IMR-90 (cell line): Measurements from ENCODE around the gene RYR2. TPM values are rescaled to one million over a fixed set of nuclear protein-coding genes. Genes with fewer than 3 reads are reported as not detected.
"Not testable (repeated sequence)": the region's sequence is repeated elsewhere in the genome, so short reads cannot be mapped to it uniquely, and the experiment has no call there.

Source experiments
- ATAC-seq: fragments of 200-7000 bp; cut with Tn5 transposase; 2 replicates; pipeline ENCODE4 v1.9.1; 2020; ENCODE audit warnings: low read depth, mild to moderate bottlenecking, moderate library complexity
- BruUV-seq: library from RNA; stranded (reverse); fragments of 400-500 nt; replicated peaks from 2 replicates; lab custom pipeline; 2021; lab: Mats Ljungman, UMichigan
- CTCF ChIA-PET: fragments of 300-600 bp; formaldehyde crosslinking; extraction: SDS; loops from one replicate; lab custom pipeline; 2021; ENCODE audit warnings: antibody characterized with exemption; lab: Yijun Ruan, JAX
- POLR2A ChIA-PET: fragments of 300-600 bp; sonication (Branson Sonifier 250); formaldehyde crosslinking; loops from one replicate; lab custom pipeline; 2022; ENCODE audit warnings: antibody characterized with exemption; ENCODE audit not compliant: unreplicated experiment; lab: Charles Lee
- DNase-seq: peaks from one replicate; pipeline ENCODE4 v3.0.0; 2013
- H2AFZ ChIP-seq: replicated peaks from 2 replicates; pipeline ENCODE3; 2013; ENCODE audit warnings: low read length, mild to moderate bottlenecking; ENCODE audit not compliant: poor library complexity
- H2AK5ac ChIP-seq: 2 replicates; pipeline ENCODE4 v1.6.1; 2013; ENCODE audit warnings: low read depth, low read length, inconsistent platforms
- H2AK9ac ChIP-seq: replicated peaks from 2 replicates; pipeline ENCODE3; 2013; ENCODE audit warnings: mild to moderate bottlenecking, low read depth, low read length, moderate library complexity; ENCODE audit not compliant: poor library complexity
- H2BK120ac ChIP-seq: 2 replicates; pipeline ENCODE4 v1.6.1; 2013; ENCODE audit warnings: low read depth, low read length, inconsistent platforms
- H2BK15ac ChIP-seq: 3 replicates; pipeline ENCODE4 v1.6.1; 2013; ENCODE audit warnings: low read depth, low read length, inconsistent platforms
- H2BK20ac ChIP-seq: 2 replicates; pipeline ENCODE4 v1.6.1; 2013; ENCODE audit warnings: low read depth, mild to moderate bottlenecking, inconsistent platforms, low read length, moderate library complexity
- H2BK5ac ChIP-seq: 2 replicates; pipeline ENCODE4 v1.6.1; 2013; ENCODE audit warnings: mild to moderate bottlenecking, low read depth, low read length, inconsistent platforms; ENCODE audit not compliant: poor library complexity, severe bottlenecking
- H3K14ac ChIP-seq: replicated peaks from 2 replicates; pipeline ENCODE4 v1.6.1; 2013; ENCODE audit warnings: low read depth, low read length, inconsistent platforms
- H3K18ac ChIP-seq: 2 replicates; pipeline ENCODE4 v1.6.1; 2013; ENCODE audit warnings: low read depth, low read length, control low read depth
- H3K23ac ChIP-seq: 2 replicates; pipeline ENCODE4 v1.6.1; 2013; ENCODE audit warnings: low read depth, low read length, inconsistent platforms
- H3K27ac ChIP-seq: 2 replicates; pipeline ENCODE4 v1.5.1; 2013; ENCODE audit warnings: mild to moderate bottlenecking, control low read depth, low read length; ENCODE audit not compliant: insufficient read depth
- H3K27me3 ChIP-seq: 2 replicates; pipeline ENCODE4 v1.6.1; 2013; ENCODE audit warnings: low read length; ENCODE audit not compliant: control insufficient read depth, insufficient read depth
- H3K36me3 ChIP-seq: 2 replicates; pipeline ENCODE4 v1.6.1; 2013; ENCODE audit warnings: low read length, mixed read lengths; ENCODE audit not compliant: control insufficient read depth, insufficient read depth
- H3K4ac ChIP-seq: 2 replicates; pipeline ENCODE4 v1.6.1; 2013; ENCODE audit warnings: low read depth, low read length, inconsistent platforms
- H3K4me1 ChIP-seq: 2 replicates; pipeline ENCODE4 v1.6.1; 2013; ENCODE audit warnings: low read length, mixed read lengths; ENCODE audit not compliant: control insufficient read depth, insufficient read depth
- H3K4me2 ChIP-seq: 2 replicates; pipeline ENCODE4 v1.6.1; 2013; ENCODE audit warnings: low read depth, mild to moderate bottlenecking, control low read depth, low read length, moderate library complexity
- H3K4me3 ChIP-seq: 2 replicates; pipeline ENCODE4 v1.5.1; 2013; ENCODE audit warnings: low read depth, mild to moderate bottlenecking, control low read depth, low read length, moderate library complexity; ENCODE audit not compliant: insufficient read depth
- H3K56ac ChIP-seq: 2 replicates; pipeline ENCODE4 v1.6.1; 2013; ENCODE audit warnings: low read length, inconsistent platforms; ENCODE audit not compliant: insufficient read depth; ENCODE audit errors: extremely low read depth
- H3K79me1 ChIP-seq, 2 experiments: 2 replicates each; pipeline ENCODE4 v1.6.1; 2013; ENCODE audit warnings: low read length in 2 of 2, inconsistent platforms in 1 of 2, low read depth in 1 of 2
- H3K9ac ChIP-seq: 2 replicates; pipeline ENCODE4 v1.6.1; 2013; ENCODE audit warnings: low read depth, low read length, control low read depth
- H3K9me1 ChIP-seq: 2 replicates; pipeline ENCODE4 v1.6.1; 2013; ENCODE audit warnings: low read length, inconsistent platforms; ENCODE audit not compliant: insufficient read depth
- H3K9me3 ChIP-seq: 2 replicates; pipeline ENCODE4 v1.6.1; 2013; ENCODE audit warnings: low read length; ENCODE audit not compliant: control insufficient read depth, insufficient read depth
- H4K20me1 ChIP-seq: 2 replicates; pipeline ENCODE4 v1.6.1; 2013; ENCODE audit warnings: low read length, inconsistent platforms; ENCODE audit not compliant: insufficient read depth
- H4K5ac ChIP-seq: 2 replicates; pipeline ENCODE4 v1.6.1; 2013; ENCODE audit warnings: mild to moderate bottlenecking, low read depth, low read length, control low read depth
- H4K8ac ChIP-seq, 2 experiments: 2 replicates each; pipeline ENCODE4 v1.6.1; 2013; ENCODE audit warnings: low read depth in 2 of 2, low read length in 2 of 2, control low read depth in 1 of 2, inconsistent platforms in 1 of 2
- H4K91ac ChIP-seq: 2 replicates; pipeline ENCODE4 v1.6.1; 2013; ENCODE audit warnings: low read depth, low read length, inconsistent platforms; ENCODE audit not compliant: insufficient read depth
- WGBS, 2 experiments: methylation state at CpG; one replicate each; pipeline versions ENCODE4 v1.1.5 to v1.1.7; 2013; ENCODE audit warnings: missing lambda C conversion rate in 2 of 2; ENCODE audit not compliant: insufficient read length in 1 of 2; ENCODE audit errors: extremely low coverage in 2 of 2; 5-methylcytosine and 5-hydroxymethylcytosine counted together
- dilution Hi-C: fragments of 300-500 bp; cut with HindIII; formaldehyde crosslinking; loops from one replicate; pipeline ENCODE4 v1.14.3; 2018; ENCODE audit warnings: low sequenced_read_pairs; ENCODE audit not compliant: unreplicated experiment
- in situ Hi-C: fragments of 300-500 bp; cut with MboI; formaldehyde crosslinking; loops from 3 replicates; pipeline ENCODE4 v1.14.3; 2019; ENCODE audit warnings: low sequenced_read_pairs, inconsistent platforms, mixed read lengths
- intact Hi-C: fragments of 100-400 bp; cut with micrococcal nuclease; formaldehyde crosslinking; loops from 2 replicates; pipeline ENCODE4 v1.10.0; 2022
- polyA plus RNA-seq, 3 experiments: library from polyadenylated mRNA; depleted of rRNA; stranded (reverse); fragments of >200 nt; gene quantifications; 2 replicates each; pipeline ENCODE4 v1.2.3, GENCODE V29; 2012; ENCODE audit warnings: low replicate concordance in 1 of 3
- total RNA-seq: library from RNA; depleted of rRNA; stranded (reverse); fragments of >200 nt; gene quantifications from 2 replicates; pipeline ENCODE4 v1.2.3, GENCODE V29; 2012

The RYR2 gene
- total and polyA plus RNA-seq, 2 of the 4 experiments (the other 2 are of a cell fraction): not detected

DNA sequence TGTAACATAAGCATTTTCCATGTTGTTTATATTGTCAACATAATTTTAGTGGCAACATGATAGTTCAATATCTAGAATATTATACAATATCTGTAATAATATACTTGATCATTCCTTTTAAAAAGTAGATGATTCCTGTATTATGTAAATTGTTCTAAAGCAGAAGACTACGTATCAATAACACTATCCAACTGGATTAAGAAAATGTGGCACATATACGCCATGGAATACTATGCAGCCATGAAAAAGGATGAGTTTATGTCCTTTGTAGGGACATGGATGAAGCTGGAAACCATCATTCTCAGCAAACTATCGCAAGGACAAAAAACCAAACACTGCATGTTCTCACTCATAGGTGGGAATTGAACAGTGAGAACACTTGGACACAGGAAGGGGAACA is 329.5 kb downstream of the RYR2 start:
- H4K91ac ChIP-seq, H3K4me3 ChIP-seq, BruUV-seq, H2AK9ac ChIP-seq, H3K56ac ChIP-seq, H4K5ac ChIP-seq, H3K4me2 ChIP-seq, DNase-seq, POLR2A ChIA-PET, H3K14ac ChIP-seq, H4K8ac ChIP-seq, ATAC-seq, H3K23ac ChIP-seq, H3K27ac ChIP-seq, CTCF ChIA-PET, H3K36me3 ChIP-seq, H3K9me3 ChIP-seq, H2AK5ac ChIP-seq, H2BK15ac ChIP-seq, dilution Hi-C loops, H3K18ac ChIP-seq, H3K9me1 ChIP-seq, H3K9ac ChIP-seq, H3K27me3 ChIP-seq, H3K79me1 ChIP-seq, H3K4me1 ChIP-seq, in situ Hi-C loops, H4K20me1 ChIP-seq, H2BK120ac ChIP-seq, H3K4ac ChIP-seq, H2AFZ ChIP-seq, intact Hi-C loops, H2BK20ac ChIP-seq, H2BK5ac ChIP-seq: not testable (repeated sequence)
- WGBS, 2 experiments: no CpG with 5 or more reads among the region's 3 CpGs
